GM18507 (cell line): Measurements from ENCODE around the gene OR52J3.

Experiments
- DNase-seq: peaks from one replicate; pipeline ENCODE4 v3.0.0; 2011; ENCODE audit warnings: low read depth; ENCODE audit not compliant: insufficient read length; ENCODE audit errors: extremely low spot score
- FAIRE-seq: peaks from 2 replicates; lab custom pipeline; 2011; peaks lifted over from hg19 to GRCh38; lab: Jason Lieb, UNC

The OR52J3 gene

GRCh38 chr11:5090668-5091067 is 44.3 kb downstream of the OR52J3 start:
- DNase-seq (no peak), FAIRE-seq (no peak)

GRCh38 chr11:5092821-5093585 is 46.7 kb downstream of the OR52J3 start:
- DNase-seq = no peak
- FAIRE-seq = no peak

GRCh38 chr11:5096011-5096410 is 49.7 kb downstream of the OR52J3 start:
- FAIRE-seq = no peak

More at GRCh38 chr11:5096011-5096410, 49.7 kb downstream of the OR52J3 start:
- no peak for DNase-seq
